HG02884 (cell line): ENCODE results near the gene RAB25.
"Not testable (repeated sequence)": the region's sequence is repeated elsewhere in the genome, so short reads cannot be mapped to it uniquely, and the experiment has no call there.

Experiments used
- ATAC-seq: cut with Tn5 transposase; IDR thresholded peaks from one replicate; pipeline ENCODE4 v1.9.1; 2021; ENCODE audit warnings: mild to moderate bottlenecking, moderate library complexity; ENCODE audit not compliant: unreplicated experiment

RAB25 gene

DNA sequence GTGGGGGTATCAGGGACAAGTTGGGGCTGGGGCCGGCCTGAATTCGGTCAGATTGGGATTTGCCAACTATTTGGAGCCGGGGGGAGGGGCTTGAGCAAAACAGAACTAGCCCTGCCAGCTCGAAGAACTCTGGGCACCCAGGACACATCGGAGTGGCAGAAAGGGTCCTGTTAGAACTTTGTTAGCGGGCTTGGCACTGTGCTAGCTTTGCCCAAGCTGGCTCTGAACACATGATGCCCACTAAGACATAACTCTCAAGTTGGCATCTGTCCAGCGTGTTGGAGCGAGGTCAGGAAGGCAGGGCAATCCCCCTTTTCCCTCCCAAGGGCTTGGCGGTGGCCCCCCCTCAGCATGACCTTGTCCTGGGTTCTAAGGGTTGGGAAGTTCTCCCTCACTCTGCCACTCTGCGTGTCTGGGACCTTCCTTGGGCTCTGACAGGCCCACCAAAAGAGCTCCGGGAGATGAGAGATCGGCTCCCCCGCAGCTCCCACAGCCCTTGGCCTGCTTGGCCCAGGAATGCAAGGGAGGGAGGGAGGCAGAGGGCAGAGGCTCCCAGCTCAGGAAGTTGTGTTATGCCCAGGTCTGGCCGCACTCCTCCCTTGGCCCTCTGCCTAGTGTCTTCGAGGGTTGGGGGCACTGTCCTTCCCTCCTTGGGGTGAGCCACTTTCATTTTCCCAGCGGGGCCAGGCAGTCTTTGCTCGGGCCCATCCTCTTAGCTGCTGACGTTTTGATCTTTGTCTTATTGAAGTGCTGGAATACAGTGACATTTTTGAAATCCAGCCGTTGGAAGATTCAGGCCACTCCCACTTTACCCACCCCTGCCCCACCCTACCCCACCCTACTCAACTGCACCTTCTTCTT is 54.8 kb downstream of the RAB25 start:
- ATAC-seq, result no peak

DNA sequence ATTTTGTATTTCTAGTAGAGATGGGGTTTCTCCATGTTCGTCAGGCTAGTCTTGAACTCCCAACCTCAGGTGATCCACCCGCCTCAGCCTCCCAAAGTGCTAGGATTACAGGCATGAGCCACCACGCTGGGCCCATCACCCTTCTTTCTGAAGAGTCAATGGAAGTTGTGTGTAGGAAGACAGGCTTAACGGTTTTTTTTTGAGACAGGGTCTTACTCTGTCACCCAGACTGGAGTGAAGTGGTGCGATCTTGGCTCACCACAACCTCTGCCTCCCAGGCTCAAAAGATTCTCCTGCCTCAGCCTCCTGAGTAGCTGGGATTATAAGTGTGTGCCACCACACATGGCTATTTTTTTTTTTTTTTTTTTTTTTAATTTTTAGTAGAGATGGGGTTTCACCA is 55.8 kb downstream of the RAB25 start:
- not testable (repeated sequence) for ATAC-seq

- no peak for ATAC-seq
These were observed 56.6 kb downstream of the RAB25 start for GRCh38 chr1:156117414-156118176.

DNA sequence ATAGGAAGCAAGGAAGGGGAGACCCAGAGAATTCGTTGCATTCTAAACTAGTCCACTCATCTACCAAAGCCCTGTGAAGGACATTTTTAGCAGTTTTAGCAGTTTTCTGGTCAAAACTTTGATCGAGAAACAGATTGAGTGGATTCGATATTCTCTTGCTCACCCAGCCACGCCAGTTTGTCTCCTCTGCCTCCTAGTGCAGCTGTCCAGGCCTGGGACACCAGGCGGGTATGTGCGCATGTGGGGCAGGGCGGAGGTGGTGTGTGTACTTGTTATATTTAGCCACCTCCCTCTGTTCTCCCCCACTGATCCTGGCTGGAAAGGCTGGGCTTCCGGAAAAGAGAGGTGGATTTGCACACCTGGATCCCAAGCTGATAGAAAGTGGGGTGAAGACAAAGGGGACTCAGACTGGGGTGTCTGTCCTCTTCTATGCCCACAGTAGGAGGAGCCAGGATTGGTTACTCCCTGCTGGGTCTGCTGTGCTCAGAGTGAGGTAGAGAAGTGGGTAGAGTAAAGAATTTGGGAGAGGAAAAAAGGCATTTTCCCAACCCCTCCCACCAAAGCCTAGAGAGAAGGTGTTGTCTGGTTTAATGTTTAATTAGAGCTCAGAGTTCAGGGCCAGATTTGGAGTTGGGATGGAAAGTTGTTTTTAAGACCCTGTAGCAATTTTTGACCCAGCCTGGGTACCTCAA is 57.4 kb downstream of the RAB25 start:
- ATAC-seq, result no peak

DNA sequence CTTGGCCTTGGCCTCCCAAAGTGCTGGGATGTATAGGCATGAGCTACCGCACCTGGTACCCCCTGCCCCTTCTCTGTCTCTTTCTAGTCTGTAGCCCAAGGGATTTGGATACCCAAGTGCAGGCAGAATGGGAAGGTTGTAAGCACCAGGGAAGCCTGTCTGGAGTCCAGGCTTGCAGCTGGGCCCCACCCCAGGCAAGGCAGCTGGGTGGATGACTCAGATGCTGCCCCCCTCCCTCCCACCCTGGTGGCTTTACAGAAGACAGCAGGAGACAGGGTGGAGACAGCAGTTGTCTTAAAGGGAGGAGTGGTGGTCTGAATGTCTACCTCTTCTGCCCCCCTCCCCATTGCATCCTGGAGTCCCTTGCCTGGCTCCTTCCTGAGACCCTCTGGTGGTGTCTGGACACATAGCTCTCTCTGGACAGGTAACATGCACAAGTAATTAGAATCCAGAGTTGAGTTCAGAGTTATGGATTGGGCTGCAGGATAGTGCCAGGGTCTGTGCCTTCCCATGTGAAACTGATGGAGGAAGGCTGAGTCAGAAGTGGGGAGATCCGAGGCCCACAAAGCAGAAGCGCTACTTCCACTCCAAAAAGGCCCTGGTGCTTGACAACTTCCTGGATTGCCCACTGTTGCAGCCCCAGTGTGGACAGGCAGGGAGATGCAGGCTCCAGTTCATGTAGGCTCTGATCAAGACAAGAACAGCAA is 58.7 kb downstream of the RAB25 start:
- ATAC-seq, result no peak
